HepG2 (cell line): ENCODE data around the gene KIRREL2. TPM values are rescaled to one million over a fixed set of nuclear protein-coding genes. Genes with fewer than 3 reads are reported as not detected.

Experiments
- ATAC-seq: fragments of 200-7000 bp; cut with Tn5 transposase; 3 replicates; pipeline ENCODE4 v1.9.1; 2020; ENCODE audit warnings: mild to moderate bottlenecking, moderate library complexity
- BruUV-seq: library from RNA; stranded (reverse); fragments of 400-500 nt; replicated peaks from 2 replicates; lab custom pipeline; 2021; lab: Mats Ljungman, UMichigan
- CTCF ChIA-PET: fragments of 300-600 bp; formaldehyde crosslinking; extraction: SDS; loops from one replicate; lab custom pipeline; 2021; ENCODE audit warnings: low total read pairs, inconsistent platforms, low intra/inter-chr PET ratio; lab: Yijun Ruan, JAX
- POLR2A ChIA-PET: fragments of 350-600 bp; sonication (Branson Sonifier 250); formaldehyde crosslinking; loops from one replicate; lab custom pipeline; 2020; ENCODE audit warnings: antibody characterized with exemption, inconsistent platforms; lab: Yijun Ruan, JAX
- DNase-seq: peaks from one replicate; pipeline ENCODE4 v3.0.0-alpha.2; 2015; ENCODE audit warnings: low spot score
- FAIRE-seq: peaks from 3 replicates; lab custom pipeline; 2011; peaks lifted over from hg19 to GRCh38; lab: Jason Lieb, UNC
- H2AFZ ChIP-seq: one replicate; pipeline ENCODE4 v1.6.1; 2011; ENCODE audit warnings: low read length, inconsistent platforms
- H3K27ac ChIP-seq: fragments of 300-600 bp; 3 replicates; pipeline ENCODE4 v1.8.0; 2011; ENCODE audit warnings: mixed run types, mild to moderate bottlenecking, mixed read lengths, low read length, inconsistent platforms; ENCODE audit not compliant: insufficient read depth; ENCODE audit errors: extremely low read length
- H3K27me3 ChIP-seq, 2 experiments: fragments of 200-600 bp in 1 of 2; 2 replicates in 1 of 2; 3 replicates in 1 of 2; pipeline versions ENCODE4 v1.6.0 to v1.8.0; 2011; ENCODE audit warnings: low read length in 2 of 2, mild to moderate bottlenecking in 2 of 2, moderate library complexity in 2 of 2, inconsistent platforms in 1 of 2; ENCODE audit not compliant: insufficient read depth in 2 of 2, control insufficient read depth in 1 of 2
- H3K36me3 ChIP-seq, 2 experiments: fragments of 200-600 bp in 1 of 2; replicated peaks in 1 of 2; 2 replicates in 1 of 2; 3 replicates in 1 of 2; pipeline versions ENCODE4 v1.5.1 to v1.8.0; 2011; ENCODE audit warnings: low read length in 2 of 2, inconsistent platforms in 1 of 2; ENCODE audit not compliant: insufficient read depth in 2 of 2, control insufficient read depth in 1 of 2
- H3K4me1 ChIP-seq: 2 replicates; pipeline ENCODE4 v1.5.1; 2012; ENCODE audit warnings: low read length, inconsistent platforms; ENCODE audit not compliant: insufficient read depth
- H3K4me2 ChIP-seq: 2 replicates; pipeline ENCODE4 v1.6.0; 2011; ENCODE audit warnings: low read depth, low read length, inconsistent platforms
- H3K4me3 ChIP-seq, 3 experiments: fragments of 200-600 bp in 1 of 3; sonication (generic), shearing (Covaris generic) in 1 of 3; replicated peaks in 1 of 3; 2 replicates each; pipeline ENCODE4 v1.5.1; 2011 to 2016; ENCODE audit warnings: low read length in 3 of 3, inconsistent platforms in 2 of 3, low read depth in 2 of 3, mild to moderate bottlenecking in 2 of 3, control low read depth in 1 of 3, mixed read lengths in 1 of 3; ENCODE audit not compliant: insufficient read depth in 1 of 3
- H3K79me2 ChIP-seq: one replicate; pipeline ENCODE4 v1.6.1; 2011; ENCODE audit warnings: low read length, inconsistent platforms; ENCODE audit not compliant: insufficient read depth
- H3K9ac ChIP-seq: 2 replicates; pipeline ENCODE4 v1.6.0; 2011; ENCODE audit warnings: mild to moderate bottlenecking, low read depth, low read length, inconsistent platforms; ENCODE audit not compliant: insufficient read depth
- H3K9me3 ChIP-seq: 2 replicates; pipeline ENCODE4 v1.5.1; 2012; ENCODE audit warnings: mild to moderate bottlenecking, low read length
- H4K20me1 ChIP-seq: 2 replicates; pipeline ENCODE4 v1.6.0; 2011; ENCODE audit warnings: inconsistent platforms, mild to moderate bottlenecking, low read length, moderate library complexity; ENCODE audit not compliant: insufficient read depth
- ELF3 ChIP-seq: IDR thresholded peaks from 2 replicates; pipeline ENCODE4 v1.6.1; 2016; ENCODE audit warnings: missing genetic modification reagents, missing compliant biosample characterization
- FOXJ3 ChIP-seq: sonication (generic); formaldehyde crosslinking; IDR thresholded peaks from 2 replicates; pipeline ENCODE4 v1.4.0; 2020; ENCODE audit warnings: missing genetic modification reagents, mild to moderate bottlenecking, borderline replicate concordance
- GABPA ChIP-seq, 2 experiments: IDR thresholded peaks; 2 replicates each; pipeline ENCODE4 v1.6.1; 2011 to 2016; ENCODE audit warnings: low read depth in 2 of 2, low read length in 1 of 2, missing biosample characterization in 1 of 2, missing genetic modification characterization in 1 of 2
- HDAC6 ChIP-seq: fragments of 200-600 bp; sonication (generic); IDR thresholded peaks from 2 replicates; pipeline ENCODE4 v1.7.0; 2017; ENCODE audit warnings: mild to moderate bottlenecking, antibody characterized with exemption, low read length, low read depth
- NR2F6 ChIP-seq, 2 experiments: IDR thresholded peaks; 2 replicates each; pipeline ENCODE4 v1.6.1; 2016; ENCODE audit warnings: antibody characterized with exemption in 1 of 2, mild to moderate bottlenecking in 1 of 2
- U2AF1 ChIP-seq: fragments of 200-400 bp; formaldehyde crosslinking; optimal IDR thresholded peaks from 2 replicates; pipeline ENCODE3; 2017; ENCODE audit warnings: mild to moderate bottlenecking, low read depth, low read length
- ZNF772 ChIP-seq: sonication (generic); formaldehyde crosslinking; IDR thresholded peaks from 2 replicates; pipeline ENCODE4 v1.5.0; 2020; ENCODE audit warnings: mild to moderate bottlenecking, missing genetic modification reagents
- WGBS: methylation state at CpG from one replicate; pipeline ENCODE4 v1.1.6; 2017; ENCODE audit warnings: low lambda C conversion rate; 5-methylcytosine and 5-hydroxymethylcytosine counted together
- in situ Hi-C: cut with HindIII; loops from 2 replicates; pipeline ENCODE4 v1.10.0; 2017; ENCODE audit warnings: low pct_unique_long_range_greater_than_20kb; ENCODE audit not compliant: extremely low pct_ligation_motif_present
- intact Hi-C: fragments of 100-400 bp; cut with micrococcal nuclease; formaldehyde crosslinking; loops from one replicate; pipeline ENCODE4 v1.10.0; 2022; ENCODE audit not compliant: unreplicated experiment
- polyA plus RNA-seq, 8 experiments: library from polyadenylated mRNA; depleted of rRNA in 3 of 8; stranded (reverse) in 7 of 8; unstranded in 1 of 8; fragments of >200 nt; fragmentation: Illumina TruSeq in 4 of 8; extraction: Trizol in 4 of 8; gene quantifications; 2 replicates each; pipeline versions ENCODE4 v1.2.1 to v1.2.3, GENCODE V29; 2011 to 2016; ENCODE audit warnings: low read depth in 4 of 8, missing spikeins in 1 of 8, mixed read lengths in 1 of 8; ENCODE audit not compliant: insufficient read depth in 1 of 8
- total RNA-seq, 5 experiments: library from RNA; depleted of rRNA; stranded (reverse); fragments of >200 nt; fragmentation: Illumina TruSeq; extraction: Trizol; gene quantifications; 2 replicates each; pipeline ENCODE4 v1.2.3, GENCODE V29; 2016; ENCODE audit warnings: low read depth in 1 of 5
- TF ChIP-seq, protein P1 (sequence below): sonication (generic); formaldehyde crosslinking; IDR thresholded peaks from 2 replicates; pipeline ENCODE4 v1.4.0; 2020; ENCODE audit warnings: missing genetic modification reagents

KIRREL2 gene
- total and polyA plus RNA-seq, 2 of the 13 experiments (the other 11 are each of a cell fraction or from before 2014, with no cell fraction given): 0.18 to 2.4 TPM

GRCh38 chr19:35901055-35901644, 44.4 kb downstream of the KIRREL2 start:
- H2AFZ ChIP-seq: no peak overlapping the region
- 24% methylated on average over 2 of the region's 2 CpGs for WGBS
- DNase-seq (no peak), FAIRE-seq (no peak)
- H3K36me3 ChIP-seq: peaks cover 0 to 9% of the 10 kb centered on the region in 2 experiments; a peak in 2 of 5 replicates
- peaks cover 42% of the 10 kb centered on the region for H3K4me1 ChIP-seq
- H3K79me2 ChIP-seq: no peaks in the 10 kb centered on the region
- TF ChIP-seq HDAC6 (no peak), ZNF772 (CRISPR knock-in tag) (0 out of 2 replicates have a peak, but pooled peaks have one; percentile 5)
- TF ChIP-seq, all 625 proteins: peak for 1
- Histone ChIP-seq H4K20me1 (no peaks in the 10 kb centered on the region), H3K4me3 (peak overlapping the region in 2 of 3 experiments; percentile 92; a peak in 2 of 6 replicates), H3K27me3 (peaks cover 0 to 10% of the 10 kb centered on the region in 2 experiments; a peak in 1 of 5 replicates), H3K27ac (no peak overlapping the region), H3K4me2 (peak overlapping the region; percentile 78), H3K9ac (no peak overlapping the region; the same call in 1 of the 2 replicates), H3K9me3 (no peaks in the 10 kb centered on the region)
- BruUV-seq: no TSS peak
- ChIA-PET POLR2A (interaction anchor here (1.1 to 1.7 kb wide), 2 partner anchors 30 to 153 kb away, joined by 4 read pairs; partner anchors contain the start of gene THAP8), CTCF (no interaction called here)
- intact Hi-C loops (loop anchor here (5.0 kb wide), 1 partner anchor 36 kb away; the partner anchor contains the start of gene LRFN3), in situ Hi-C loops (no loop called here)
- no peak for ATAC-seq

DNA sequence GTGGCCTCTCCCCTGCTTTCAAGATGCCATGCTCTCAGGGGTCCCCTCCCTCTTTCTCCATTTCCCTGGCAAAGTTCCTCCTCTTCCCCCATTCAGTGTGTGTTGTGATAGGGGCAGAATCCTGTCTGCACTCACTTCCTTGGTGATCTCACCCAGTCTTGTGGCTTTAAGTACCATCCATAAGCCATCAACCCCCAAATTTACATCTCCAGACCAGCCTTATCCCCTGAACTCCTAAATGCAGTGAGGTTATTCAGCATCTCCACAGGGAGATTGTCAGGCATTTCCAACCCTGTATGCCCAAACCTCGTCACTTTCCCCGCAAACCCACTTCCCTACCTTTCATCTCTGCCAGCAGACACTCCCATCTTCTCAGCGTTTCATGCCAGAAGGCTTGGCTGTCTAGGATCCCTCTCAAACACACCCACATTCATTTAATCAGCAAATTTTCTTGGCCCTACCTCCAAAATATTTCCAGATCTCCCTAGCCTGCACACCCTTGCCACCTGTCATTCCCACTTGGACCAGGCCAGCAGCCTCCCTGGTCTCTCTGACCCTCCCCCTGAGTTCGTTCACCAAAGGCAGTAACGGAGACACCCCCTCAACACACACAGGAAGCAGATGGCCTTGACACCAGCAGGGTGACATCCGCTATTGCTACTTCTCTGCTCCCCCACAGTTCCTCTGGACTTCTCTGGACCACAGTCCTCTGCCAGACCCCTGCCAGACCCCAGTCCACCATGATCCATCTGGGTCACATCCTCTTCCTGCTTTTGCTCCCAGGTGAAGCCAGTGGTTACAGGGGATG, 45.3 kb downstream of the KIRREL2 start, which contains the start of gene HCST:
Gene HCST, plus strand, starts transcription at position 676 of the 808 bp plus-strand sequence. Its CDS starts 65 bp downstream, at position 741.
- Histone ChIP-seq H4K20me1 (no peaks in the 10 kb centered on the region), H3K79me2 (no peaks in the 10 kb centered on the region), H3K36me3 (0 out of 5 replicates have a peak, but pooled peaks cover 0 to 3% of the 10 kb centered on the region in 2 experiments), H2AFZ (no peak within 1 kb of the TSS), H3K9ac (peak within 1 kb of the TSS; percentile 26; the same call in 1 of the 2 replicates), H3K4me2 (peak within 1 kb of the TSS; percentile 72), H3K4me1 (peaks cover 42% of the 10 kb centered on the region), H3K27me3 (peaks cover 0 to 11% of the 10 kb centered on the region in 2 experiments; a peak in 2 of 5 replicates), H3K9me3 (no peaks in the 10 kb centered on the region), H3K27ac (no peak within 1 kb of the TSS), H3K4me3 (peak within 1 kb of the TSS in 2 of 3 experiments; percentile 51 to 65; a peak in 4 of 6 replicates)
- intact Hi-C loops: loop anchor here (5.0 kb wide), 1 partner anchor 35 kb away; the partner anchor contains the start of gene LRFN3
- BruUV-seq: no TSS peak
- DNase-seq (no peak), FAIRE-seq (no peak), ATAC-seq (no peak)
- POLR2A ChIA-PET: no interaction called here
- WGBS: 13% methylated on average over 6 of the region's 6 CpGs
- TF ChIP-seq GABPA (IDR thresholded peaks at IDR 0.05; ENCODE audit: low read depth, low read length): no peak
- peak; percentile 46 for TF ChIP-seq GABPA (CRISPR knock-in tag; IDR thresholded peaks at IDR 0.05; ENCODE audit: low read depth)
- TF ChIP-seq FOXJ3 (CRISPR knock-in tag): no peak
- TF ChIP-seq, protein P1, sequence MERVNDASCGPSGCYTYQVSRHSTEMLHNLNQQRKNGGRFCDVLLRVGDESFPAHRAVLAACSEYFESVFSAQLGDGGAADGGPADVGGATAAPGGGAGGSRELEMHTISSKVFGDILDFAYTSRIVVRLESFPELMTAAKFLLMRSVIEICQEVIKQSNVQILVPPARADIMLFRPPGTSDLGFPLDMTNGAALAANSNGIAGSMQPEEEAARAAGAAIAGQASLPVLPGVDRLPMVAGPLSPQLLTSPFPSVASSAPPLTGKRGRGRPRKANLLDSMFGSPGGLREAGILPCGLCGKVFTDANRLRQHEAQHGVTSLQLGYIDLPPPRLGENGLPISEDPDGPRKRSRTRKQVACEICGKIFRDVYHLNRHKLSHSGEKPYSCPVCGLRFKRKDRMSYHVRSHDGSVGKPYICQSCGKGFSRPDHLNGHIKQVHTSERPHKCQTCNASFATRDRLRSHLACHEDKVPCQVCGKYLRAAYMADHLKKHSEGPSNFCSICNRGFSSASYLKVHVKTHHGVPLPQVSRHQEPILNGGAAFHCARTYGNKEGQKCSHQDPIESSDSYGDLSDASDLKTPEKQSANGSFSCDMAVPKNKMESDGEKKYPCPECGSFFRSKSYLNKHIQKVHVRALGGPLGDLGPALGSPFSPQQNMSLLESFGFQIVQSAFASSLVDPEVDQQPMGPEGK (CRISPR knock-in tag): peak; percentile 55; the same call in 1 of the 2 replicates
- no peak for TF ChIP-seq ELF3 (CRISPR knock-in tag)
- TF ChIP-seq NR2F6 (IDR thresholded peaks at IDR 0.05): no peak
- TF ChIP-seq NR2F6 (CRISPR knock-in tag; IDR thresholded peaks at IDR 0.05): peak; percentile 37; the same call in 1 of the 2 replicates
- no peak for TF ChIP-seq U2AF1
- in situ Hi-C loops: no loop called here
- CTCF ChIA-PET: no interaction called here
